Measurements from ENCODE around the gene UBAC2. TPM values are rescaled to one million over a fixed set of nuclear protein-coding genes. Genes with fewer than 3 reads are reported as not detected.

The UBAC2 gene
- total and polyA plus RNA-seq, 2 donors (not counting 3 experiments of a cell fraction or from before 2014, with no cell fraction given): 45.7 to 54.4 TPM

DNA sequence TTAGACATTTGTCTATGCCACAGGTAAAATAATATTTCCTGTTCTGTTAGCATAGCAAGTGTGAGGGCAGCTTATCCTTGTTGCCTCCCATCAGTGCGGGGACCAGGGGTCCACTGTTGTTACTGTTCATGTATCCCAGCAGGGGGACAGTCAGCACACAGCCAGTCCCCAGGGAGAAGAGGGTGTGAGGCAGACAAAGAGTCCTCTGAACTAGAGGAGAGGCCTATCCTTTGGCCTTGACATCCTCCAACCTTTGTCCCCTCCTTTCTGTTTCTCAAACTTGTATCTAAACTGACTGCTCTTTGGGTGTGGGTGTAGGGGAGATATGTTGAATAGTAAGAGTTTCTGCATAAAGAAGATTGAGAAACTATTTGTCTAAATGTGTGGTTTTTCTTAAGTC is 60.4 kb downstream of the UBAC2 start:
- Histone ChIP-seq H4K20me1 (replicated peaks; ENCODE audit: control insufficient read depth, extremely low read depth, insufficient read depth, low read length) (no peaks in the 10 kb centered on the region), H3K27me3 (ENCODE audit: control insufficient read depth in 2 of 2, insufficient read depth in 2 of 2, low read length in 2 of 2) (no peaks in the 10 kb centered on the region), H3K9me3 (replicated peaks; ENCODE audit: control insufficient read depth, insufficient read depth, low read length) (no peaks in the 10 kb centered on the region), H3K4me1 (ENCODE audit: control insufficient read depth, extremely low read depth, insufficient read depth, low read length) (peaks cover 18% of the 10 kb centered on the region), H3K36me3 (ENCODE audit: control insufficient read depth in 2 of 2, extremely low read depth in 1 of 2, insufficient read depth in 2 of 2, low read length in 2 of 2) (no peaks in the 10 kb centered on the region), H3K9ac (replicated peaks; ENCODE audit: extremely low read depth, insufficient read depth, low read length) (no peak overlapping the region), H3K4me2 (ENCODE audit: insufficient read depth, low read length) (no peak overlapping the region), H3K79me2 (ENCODE audit: control insufficient read depth, insufficient read depth, low read length) (no peaks in the 10 kb centered on the region), H3K27ac (ENCODE audit: insufficient read depth, low read depth, low read length) (no peak overlapping the region), H2AFZ (ENCODE audit: low read depth, low read length) (no peak overlapping the region), H3K9me1 (replicated peaks; ENCODE audit: control insufficient read depth, extremely low read depth, insufficient read depth, low read length) (no peaks in the 10 kb centered on the region), H3K4me3 (replicated peaks in 1 of 3; ENCODE audit: insufficient read depth in 1 of 3, low read depth in 1 of 3, low read length in 3 of 3) (no peak overlapping the region)
- BruUV-seq (replicated peaks): no TSS peak
- dilution Hi-C loops (cut with MboI; ENCODE audit: extremely low pct_ligation_motif_present, low sequenced_read_pairs): loop anchor here (25.0 kb wide), 1 partner anchor 99 kb away; no protein-coding TSS in a partner anchor
- ChIA-PET POLR2A (no interaction called here), CTCF (interaction anchor here (2.5 kb wide), 1 partner anchor 8 kb away, joined by 14 read pairs; no protein-coding TSS in a partner anchor)
- intact Hi-C loops (cut with micrococcal nuclease): loop anchor here (10.0 kb wide), 2 partner anchors 176 to 226 kb away; no protein-coding TSS in a partner anchor
- DNase-seq (ENCODE audit: low read depth, low spot score) (no peak), FAIRE-seq (no peak)
- TF ChIP-seq POLR2AphosphoS5 (IDR thresholded peaks at IDR 0.05; ENCODE audit: insufficient read depth, low read depth, low read length): no peak
- no peak for TF ChIP-seq JUN (IDR thresholded peaks at IDR 0.05; ENCODE audit: borderline replicate concordance, insufficient read depth, insufficient read length, low read depth)
- TF ChIP-seq FOS (IDR thresholded peaks at IDR 0.05; ENCODE audit: borderline replicate concordance, insufficient read depth, low read length): no peak
- no peak for TF ChIP-seq POLR2A (IDR thresholded peaks at IDR 0.05; ENCODE audit: low read depth, low read length)
- no peak for TF ChIP-seq EZH2 (IDR thresholded peaks at IDR 0.05; ENCODE audit: borderline replicate concordance, low read depth, low read length, severe bottlenecking)
- TF ChIP-seq MYC (IDR thresholded peaks at IDR 0.05; ENCODE audit: low read depth, low read length): no peak
- TF ChIP-seq, protein P1, sequence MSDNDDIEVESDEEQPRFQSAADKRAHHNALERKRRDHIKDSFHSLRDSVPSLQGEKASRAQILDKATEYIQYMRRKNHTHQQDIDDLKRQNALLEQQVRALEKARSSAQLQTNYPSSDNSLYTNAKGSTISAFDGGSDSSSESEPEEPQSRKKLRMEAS (IDR thresholded peaks at IDR 0.05; ENCODE audit: insufficient read depth, insufficient read length): no peak
- TF ChIP-seq GATA2 (IDR thresholded peaks at IDR 0.05; ENCODE audit: insufficient read depth, insufficient read length, low read depth, low read length): no peak
- TF ChIP-seq, protein P2, sequence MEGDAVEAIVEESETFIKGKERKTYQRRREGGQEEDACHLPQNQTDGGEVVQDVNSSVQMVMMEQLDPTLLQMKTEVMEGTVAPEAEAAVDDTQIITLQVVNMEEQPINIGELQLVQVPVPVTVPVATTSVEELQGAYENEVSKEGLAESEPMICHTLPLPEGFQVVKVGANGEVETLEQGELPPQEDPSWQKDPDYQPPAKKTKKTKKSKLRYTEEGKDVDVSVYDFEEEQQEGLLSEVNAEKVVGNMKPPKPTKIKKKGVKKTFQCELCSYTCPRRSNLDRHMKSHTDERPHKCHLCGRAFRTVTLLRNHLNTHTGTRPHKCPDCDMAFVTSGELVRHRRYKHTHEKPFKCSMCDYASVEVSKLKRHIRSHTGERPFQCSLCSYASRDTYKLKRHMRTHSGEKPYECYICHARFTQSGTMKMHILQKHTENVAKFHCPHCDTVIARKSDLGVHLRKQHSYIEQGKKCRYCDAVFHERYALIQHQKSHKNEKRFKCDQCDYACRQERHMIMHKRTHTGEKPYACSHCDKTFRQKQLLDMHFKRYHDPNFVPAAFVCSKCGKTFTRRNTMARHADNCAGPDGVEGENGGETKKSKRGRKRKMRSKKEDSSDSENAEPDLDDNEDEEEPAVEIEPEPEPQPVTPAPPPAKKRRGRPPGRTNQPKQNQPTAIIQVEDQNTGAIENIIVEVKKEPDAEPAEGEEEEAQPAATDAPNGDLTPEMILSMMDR (IDR thresholded peaks at IDR 0.05; ENCODE audit: extremely low read depth in 1 of 2, insufficient read depth in 1 of 2, low read depth in 1 of 2, low read length in 2 of 2): no peak
